GM18520 (cell line): ENCODE results near the gene KLHL30.

ENCODE experiments used
- ATAC-seq: cut with Tn5 transposase; IDR thresholded peaks from one replicate; pipeline ENCODE4 v1.9.1; 2021; ENCODE audit not compliant: unreplicated experiment

Gene KLHL30

DNA sequence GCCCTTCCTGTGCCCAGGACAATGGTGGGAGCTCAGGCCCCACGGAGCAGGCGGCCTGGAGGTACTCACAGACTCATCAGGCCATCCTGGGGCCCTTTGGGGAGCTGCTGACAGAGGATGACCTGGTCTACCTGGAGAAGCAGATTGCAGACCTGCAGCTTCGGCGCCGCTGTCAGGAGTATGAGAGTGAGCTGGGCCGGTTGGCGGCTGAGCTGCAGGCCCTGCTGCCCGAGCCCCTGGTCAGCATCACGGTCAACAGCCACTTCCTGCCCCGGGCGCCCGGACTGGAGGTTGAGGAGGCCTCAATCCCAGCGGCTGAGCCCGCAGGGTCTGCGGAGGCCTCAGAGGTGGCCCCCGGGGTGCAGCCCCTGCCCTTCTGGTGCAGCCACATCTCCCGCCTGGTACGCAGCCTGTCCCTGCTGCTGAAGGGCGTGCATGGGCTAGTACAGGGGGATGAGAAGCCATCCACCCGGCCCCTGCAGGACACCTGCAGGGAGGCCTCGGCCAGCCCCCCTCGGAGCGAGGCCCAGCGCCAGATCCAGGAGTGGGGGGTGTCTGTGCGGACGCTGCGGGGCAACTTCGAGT is 8.3 kb upstream of the KLHL30 start:
- no peak for ATAC-seq

DNA sequence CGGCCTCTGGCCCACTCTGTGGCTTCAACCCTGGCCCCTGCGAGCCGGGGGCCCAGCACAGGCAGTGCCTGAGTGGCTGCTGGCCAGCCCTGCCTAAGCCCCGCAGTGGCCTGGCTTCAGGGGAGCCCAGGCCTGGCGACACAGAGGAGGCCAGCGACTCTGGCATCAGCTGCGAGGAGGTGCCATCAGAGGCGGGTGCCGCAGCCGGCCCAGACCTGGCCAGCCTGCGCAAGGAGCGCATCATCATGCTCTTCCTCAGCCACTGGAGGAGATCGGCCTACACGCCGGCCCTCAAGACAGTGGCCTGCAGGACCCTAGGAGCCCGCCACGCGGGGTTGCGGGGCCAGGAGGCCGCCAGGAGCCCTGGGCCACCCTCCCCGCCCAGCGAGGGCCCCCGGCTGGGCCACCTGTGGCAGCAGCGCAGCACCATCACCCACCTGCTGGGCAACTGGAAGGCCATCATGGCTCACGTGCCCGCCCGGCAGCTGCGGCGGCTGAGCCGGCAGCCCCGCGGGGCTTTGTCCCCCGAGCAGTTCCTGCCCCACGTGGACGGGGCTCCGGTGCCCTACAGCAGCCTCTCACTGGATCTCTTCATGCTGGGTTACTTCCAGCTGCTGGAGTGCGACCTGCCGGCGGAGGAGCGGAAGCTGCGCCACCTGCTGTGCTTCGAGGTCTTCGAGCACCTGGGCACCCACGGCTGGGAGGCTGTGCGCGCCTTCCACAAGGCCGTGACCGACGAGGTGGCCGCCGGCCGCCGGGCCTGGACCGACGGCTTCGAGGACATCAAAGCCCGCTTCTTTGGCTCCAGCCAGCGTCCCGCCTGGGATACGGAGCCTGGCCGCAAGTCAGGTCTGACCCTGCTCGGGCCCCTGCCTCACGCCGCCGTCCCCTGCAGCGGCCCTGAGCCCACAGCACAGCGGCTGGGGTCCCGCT is 7.5 kb upstream of the KLHL30 start:
- ATAC-seq, result no peak

DNA sequence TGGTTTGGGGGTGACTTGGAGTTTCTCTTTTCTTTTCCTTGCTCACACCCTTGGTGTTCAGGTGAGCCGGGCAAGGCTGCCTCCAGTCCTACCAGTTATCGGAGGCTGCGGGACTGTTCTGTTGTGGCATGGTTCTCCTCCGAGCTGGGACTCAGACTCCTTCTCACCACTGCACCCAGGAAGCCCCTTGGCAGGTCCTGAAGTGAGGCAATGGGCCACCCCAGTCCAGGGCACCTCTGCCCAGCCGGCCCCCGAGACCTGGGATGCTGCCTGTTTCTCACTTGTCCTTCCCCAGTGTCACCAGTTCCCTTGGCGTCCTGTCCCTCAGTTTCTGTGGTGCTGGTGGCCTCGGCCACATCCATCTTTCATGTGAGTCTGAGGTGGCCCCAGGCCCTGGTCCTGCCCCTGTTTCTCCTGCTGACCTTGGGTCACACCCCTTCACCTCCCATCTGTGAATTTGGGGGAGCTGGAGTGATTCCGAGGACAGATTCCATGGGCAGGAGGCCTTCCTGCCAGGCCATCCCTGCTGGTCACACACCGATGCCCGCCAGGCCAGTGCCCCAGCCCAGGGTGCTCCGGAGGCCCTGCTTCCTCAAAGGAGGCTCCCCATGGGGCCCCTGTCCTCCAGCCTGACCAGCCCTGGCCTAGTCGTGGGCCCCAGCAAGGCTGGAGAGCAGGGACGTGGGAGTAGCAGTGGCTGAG is 6.6 kb upstream of the KLHL30 start:
- no peak for ATAC-seq

DNA sequence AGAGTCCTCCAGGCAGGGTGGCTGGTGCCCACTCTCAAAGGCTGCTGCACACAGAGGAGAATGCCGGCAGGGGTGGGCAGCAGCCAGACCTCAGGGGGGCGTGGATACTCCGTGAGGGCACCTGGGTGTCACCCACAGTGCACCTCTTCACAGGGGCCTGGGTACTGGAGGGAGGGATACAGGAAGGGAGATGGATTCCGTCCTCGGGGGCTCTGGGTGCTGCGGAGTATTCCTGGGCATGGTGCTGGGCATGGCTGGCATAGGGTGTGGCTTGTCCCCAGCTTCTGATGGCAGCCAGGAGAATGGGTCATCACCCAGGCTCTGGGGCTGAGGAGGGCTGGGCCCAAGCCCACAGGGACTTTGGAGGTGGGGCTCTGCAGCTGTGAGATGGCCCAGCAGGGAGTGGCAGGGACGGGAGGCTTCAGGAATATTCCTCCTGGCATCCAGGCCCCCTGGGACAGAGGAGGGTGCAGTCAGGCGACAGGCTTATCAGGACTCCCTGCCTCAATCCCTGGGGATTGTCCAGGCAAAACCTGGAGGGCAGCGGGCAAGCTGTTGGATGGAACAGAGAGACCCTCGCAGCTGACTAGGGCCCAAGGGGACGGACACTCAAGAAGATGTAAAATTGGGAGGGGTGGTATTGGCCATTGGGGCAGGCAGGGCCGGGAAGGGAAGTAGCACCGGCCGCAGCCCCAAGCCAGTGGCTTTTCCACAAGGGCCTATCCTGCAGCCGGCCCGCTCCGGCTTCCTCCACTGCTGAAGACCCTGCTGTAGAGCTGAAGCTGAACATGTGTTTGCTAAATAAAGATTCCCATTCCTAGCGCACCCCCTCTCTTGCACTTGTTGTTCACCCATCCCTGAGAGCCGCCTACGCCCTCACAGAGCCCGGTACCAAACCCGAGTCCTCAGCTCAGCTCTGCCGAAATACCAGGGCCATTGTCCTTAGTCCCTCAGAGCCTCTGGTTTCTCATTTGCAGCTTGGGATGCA is 5.7 kb upstream of the KLHL30 start:
- no peak for ATAC-seq

DNA sequence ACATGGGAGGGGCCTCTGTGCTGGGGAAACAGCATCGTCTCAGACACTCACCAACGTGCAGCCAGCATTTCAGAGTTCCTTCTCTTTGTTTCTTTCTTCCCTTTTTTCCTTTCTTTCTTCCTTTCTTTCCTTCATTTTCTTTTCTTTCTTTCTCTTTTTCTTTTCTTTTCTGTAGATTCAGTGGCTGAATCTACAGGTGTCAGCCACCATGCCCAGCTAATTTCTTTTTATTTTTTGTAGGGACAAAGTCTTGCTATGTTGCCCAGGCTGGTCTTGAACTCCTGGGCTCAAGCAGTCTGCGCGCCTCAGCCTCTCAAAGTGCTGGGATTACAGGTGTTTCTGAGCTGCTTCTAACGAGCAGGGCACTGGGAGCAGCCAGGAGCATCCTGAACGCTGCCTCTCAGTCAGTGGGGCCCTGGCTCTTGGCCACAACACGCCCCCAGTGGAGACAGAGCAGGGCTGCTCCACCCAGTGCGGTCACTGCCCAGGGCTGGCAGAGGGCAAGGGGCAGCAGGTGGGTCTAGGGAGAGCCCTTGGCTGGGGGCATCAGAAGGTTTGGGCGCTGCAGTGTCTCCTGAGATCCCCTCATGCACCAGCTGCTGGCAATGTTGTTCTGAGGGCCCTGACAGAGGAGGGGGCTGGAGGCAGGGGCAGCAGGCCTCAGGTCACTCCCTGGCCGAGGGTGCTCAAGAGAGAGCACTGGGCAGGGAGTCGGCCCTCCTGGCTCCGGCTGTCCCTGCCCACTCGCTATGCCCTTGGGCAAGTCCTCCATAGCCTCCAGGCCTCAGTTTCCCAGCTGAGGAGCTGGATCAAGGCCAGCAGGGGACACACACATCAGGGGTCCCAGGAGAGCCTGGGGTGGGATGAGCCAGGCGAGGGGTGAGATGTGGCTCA is 4.7 kb upstream of the KLHL30 start:
- no peak for ATAC-seq

DNA sequence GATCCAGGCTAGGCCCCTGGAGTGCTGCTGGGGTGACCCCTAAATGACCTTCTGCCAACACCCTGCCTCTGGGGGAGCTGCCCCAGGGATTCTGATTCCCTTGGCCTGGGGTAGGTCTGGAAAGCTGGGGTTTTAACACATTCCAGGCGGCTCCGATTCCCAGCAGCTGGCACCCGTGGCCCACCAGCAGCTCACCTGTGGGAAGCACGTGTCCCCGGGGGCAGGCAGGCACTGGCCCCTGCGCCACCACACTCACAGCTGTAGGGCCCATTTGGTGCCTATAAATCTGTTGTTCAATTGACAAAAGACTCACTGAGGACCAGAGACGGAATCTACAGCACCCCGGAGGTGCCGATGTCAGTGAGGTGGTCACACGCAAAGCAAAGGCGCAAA is 4.1 kb upstream of the KLHL30 start:
- no peak for ATAC-seq

DNA sequence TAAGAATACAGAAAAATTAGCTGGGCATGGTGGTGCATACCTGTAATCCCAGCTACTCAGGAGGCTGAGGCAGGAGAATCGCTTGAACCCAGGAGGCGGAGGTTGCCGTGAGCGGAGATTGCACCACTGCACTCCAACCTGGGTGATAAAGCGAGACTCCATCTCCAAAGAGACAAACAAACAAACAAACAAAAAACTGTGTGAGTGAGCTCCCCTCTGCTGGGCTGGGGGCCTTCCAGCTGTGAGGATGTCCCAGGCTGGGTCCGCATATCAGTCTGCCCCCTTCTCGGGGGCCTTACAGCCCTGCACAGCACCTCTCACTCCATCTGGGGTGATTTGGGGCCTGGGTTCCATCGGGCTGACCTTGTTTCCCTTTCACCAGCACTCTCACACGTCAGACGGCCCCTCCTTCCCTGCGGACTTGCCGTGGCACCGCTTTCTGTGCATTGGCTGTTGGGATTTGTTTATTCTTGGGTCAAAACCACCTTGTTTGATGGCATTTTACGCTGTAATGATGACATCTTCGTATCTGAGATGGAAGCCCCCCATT is 2.8 kb upstream of the KLHL30 start:
- no peak for ATAC-seq

DNA sequence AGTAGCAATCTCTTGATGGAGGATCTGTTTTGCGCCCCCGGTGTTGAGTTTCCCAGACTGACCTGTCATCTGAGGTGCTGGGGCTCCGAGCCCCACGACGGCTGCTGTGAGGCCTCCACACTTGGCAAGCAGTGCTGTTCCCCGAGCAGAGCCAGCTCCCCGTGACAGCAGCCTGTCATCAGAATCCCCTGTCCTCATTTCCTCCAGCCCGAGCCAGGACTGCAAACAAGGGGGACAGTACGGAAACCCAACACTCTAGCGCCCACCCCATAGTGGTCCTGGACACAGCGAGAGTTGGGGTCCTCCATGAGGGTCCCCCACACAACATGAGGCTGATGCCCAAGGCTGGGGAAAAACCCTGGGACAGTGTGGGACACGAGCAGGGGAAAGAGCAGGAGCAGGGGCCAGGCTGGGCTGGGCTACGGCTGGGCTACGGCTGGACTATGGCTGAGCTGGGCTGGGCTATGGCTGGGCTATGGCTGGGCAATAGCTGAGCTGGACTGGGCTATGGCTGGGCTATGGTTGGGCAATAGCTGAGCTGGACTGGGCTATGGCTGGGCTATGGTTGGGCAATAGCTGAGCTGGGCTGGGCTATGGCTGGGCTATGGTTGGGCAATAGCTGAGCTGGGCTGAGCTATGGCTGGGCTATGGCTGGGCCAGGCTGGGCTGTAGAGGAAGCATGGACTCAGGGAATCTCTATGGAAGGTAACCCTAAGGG is 1.5 kb upstream of the KLHL30 start:
- no peak for ATAC-seq

DNA sequence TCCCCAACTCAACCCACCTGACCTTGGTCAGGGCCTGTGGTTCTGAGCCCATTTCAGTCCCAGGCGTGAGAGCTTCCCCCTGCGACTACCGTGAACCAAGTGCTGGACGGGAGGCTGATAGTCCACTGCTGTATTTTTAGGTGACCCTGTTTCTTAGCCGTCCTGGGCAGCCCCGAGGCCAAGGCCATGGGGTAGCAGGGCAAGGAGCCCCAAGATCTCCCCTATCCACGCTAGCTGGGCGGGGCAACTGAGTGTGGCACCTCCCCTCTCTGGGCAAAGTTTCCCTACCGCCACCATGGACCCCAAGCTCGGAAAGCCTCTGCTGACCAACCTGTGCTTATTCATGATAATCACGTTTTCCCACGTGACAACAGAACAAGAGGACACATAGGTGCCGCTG is 583 bp upstream of the KLHL30 start:
- no peak for ATAC-seq

DNA sequence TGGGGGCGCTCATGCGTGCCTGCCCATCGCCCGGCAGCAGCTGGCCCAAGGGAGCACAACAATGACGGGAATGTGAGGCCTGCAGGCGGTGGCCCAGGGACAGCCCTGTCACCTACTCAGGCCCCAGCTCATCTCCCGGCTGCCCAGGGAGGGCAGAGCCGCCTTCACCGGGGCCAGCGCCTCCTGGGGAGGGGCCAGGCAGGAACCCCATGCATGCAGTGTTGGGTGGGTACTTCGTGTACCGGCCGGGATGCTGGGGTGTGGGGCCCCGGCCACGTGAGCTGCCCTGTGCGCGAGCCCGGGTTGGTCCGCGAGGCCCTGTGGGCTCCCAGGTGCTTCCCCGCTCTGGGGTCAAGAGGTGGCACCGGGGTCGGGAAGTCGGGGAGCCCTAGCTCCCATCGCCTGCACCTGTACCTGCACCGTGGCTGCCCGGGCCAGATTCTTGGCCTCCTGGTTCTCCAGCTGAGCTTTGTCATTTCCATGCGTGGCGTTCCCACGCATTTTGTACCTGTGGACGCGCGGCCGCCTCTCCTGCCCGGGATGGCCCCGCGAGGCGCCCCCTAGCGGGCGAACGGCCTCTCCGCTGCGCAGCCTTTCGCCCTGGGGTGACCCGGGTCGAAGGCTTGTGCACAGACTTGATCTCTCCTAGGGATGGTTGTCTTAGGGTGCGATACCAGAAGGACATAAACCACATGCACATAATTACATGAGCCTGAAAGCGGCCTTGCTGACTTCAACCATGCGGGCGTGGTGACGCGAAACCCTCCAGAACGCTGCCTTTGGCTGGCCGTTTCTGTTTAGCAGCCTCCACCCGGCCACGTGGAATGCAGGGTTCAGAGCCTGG is 950 bp downstream of the KLHL30 start:
- no peak for ATAC-seq

DNA sequence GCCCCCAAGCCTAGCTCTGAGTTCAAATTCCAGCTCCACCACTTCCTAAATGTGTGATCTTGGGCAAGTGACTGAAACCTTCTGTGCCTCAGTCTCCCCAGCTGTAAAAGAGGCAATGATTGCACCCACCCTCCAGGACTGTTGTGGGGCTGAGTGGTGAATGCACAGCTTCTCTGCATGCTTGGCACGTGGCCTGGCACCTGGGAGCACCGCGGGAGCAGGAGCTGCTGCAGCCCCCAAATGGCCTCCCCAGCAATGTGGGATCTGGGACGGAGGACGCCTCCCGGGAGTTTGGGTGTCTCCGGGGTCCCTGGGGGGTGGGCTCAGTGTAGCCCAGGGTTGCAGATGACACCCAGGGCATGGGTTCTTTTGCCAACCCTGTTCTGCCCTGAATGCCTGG is 1.6 kb downstream of the KLHL30 start:
- no peak for ATAC-seq

DNA sequence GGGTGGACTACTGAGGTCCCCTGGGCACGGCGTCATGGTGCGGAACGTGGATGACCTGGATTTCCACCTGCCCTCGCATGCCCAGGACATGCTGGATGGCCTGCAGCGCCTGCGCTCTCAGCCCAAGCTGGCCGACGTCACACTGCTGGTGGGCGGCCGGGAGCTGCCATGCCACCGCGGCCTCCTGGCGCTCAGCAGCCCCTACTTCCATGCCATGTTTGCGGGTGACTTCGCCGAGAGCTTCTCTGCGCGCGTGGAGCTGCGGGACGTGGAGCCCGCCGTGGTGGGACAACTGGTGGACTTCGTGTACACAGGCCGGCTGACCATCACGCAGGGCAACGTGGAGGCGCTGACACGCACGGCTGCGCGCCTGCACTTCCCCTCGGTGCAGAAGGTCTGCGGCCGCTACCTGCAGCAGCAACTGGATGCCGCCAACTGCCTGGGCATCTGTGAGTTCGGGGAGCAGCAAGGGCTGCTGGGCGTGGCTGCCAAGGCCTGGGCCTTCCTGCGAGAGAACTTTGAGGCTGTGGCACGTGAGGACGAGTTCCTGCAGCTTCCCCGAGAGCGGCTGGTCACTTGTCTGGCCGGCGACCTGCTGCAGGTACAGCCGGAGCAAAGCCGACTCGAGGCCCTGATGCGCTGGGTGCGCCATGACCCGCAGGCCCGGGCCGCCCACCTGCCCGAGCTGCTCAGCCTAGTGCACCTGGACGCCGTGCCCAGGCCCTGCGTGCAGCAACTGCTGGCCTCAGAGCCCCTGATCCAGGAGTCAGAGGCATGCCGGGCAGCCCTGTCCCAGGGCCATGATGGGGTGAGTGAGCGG is 2.5 kb downstream of the KLHL30 start:
- ATAC-seq, result no peak

DNA sequence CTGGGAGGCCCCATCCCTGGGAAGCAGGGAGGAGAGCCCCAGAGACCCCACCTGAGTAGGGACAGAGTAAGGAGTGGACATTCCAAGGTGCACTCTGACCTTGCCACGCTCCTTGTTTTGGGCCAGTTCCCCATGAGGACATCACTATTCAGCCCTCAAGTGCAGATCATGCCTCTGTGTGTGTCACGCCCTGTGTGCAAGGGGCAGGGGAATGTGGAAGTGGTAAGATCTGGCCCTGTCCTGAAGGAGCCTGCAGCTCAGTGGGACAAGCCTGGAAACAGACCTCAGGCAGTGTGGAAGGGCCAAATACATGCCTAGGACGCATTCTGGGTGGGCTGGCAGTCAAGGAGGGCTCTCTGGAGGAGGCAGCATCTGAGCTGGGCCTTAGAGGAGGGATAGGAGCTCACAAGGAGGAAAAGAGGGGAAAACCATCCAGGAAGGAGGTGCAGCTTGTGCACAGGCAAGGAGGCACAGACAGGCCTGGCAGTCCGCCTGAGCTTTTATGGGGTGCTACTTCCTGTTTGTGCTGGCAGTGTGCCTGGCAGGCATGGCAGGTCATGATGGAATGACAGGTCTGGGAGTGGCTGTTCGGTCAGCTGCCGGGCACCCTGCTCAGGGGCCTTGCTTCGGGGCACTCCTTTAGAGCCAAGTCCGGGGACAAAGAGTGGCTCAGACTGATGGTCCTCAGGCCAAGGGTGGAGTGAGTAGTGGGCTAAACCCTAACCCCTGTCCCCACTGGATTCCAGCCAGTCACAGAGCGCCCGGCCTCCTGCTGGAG is 3.3 kb downstream of the KLHL30 start:
- ATAC-seq, result no peak

DNA sequence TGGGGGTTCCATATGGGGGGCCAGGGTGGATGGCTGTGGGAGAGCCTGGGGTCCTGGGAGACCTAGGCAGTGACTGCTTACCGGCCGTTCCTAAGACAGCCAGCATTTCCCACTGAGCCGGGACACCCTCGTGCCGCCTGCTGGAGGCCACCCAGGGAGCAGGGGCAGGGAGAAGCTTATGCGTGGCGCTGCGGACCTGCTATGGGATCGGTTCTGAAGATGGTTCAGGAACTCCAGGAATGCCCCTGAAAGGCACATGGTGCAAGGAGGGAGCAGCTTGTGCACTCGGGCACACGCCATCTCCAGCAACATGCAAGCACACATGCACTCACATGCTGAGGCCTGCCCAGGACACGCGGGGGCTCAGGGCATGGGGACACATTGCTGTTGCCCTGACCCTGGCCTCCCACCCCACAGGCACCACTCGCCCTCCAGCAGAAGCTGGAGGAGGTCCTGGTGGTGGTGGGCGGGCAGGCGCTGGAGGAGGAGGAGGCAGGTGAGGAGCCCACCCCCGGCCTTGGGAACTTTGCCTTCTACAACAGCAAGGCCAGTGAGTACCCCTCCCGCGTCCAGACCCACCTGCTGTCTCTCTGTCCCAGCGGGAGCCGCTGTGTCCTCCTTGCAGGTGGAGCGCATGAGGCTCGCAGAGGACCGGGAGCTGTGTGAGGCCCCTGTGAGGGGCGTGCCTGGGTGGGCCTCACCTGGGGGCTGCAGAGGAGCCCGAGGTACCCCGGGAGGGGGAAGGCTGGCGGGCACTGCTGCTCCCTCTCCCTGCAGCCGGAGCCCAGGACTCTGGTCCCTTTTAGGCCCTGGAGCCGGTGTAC is 4.1 kb downstream of the KLHL30 start:
- no peak for ATAC-seq

DNA sequence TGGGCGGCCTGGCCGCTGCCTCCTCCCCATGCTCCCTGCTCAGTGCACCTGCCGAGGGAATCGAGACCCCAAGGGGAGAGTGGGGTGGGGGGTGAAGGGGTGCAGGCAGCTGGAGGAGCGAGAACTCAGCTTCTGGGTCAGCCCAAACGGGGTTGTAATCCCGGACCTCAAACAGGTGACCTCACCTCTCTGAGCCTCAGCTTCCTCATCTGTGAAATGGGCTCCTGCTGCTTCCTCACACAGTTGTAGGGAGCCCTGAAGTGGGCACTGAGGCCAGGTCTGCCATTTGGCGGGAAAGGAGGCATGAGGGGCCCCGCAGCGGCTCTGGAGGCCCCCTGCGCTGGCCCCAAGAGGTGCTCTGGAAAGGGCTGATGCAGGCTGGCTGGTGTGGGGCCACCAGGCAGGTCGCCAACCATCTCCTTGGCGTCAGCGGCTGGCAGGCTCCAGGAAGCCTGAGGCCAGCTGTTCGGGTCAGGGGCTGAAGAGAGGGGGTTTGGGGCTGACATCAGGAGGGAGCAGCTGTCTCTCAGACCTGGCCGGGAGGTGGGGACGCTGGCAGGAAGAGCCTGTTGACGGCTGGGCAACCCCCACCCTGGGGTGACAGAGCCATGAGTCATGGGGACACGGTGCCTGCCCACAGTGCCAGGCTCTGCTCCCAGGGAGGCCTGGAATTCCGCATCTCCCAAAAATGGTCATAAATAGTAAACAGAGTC is 4.9 kb downstream of the KLHL30 start:
- ATAC-seq, result no peak
